CD4-positive, alpha-beta memory T cell (primary cell): Measurements from ENCODE around the gene EML1. TPM values are rescaled to one million over a fixed set of nuclear protein-coding genes. Genes with fewer than 3 reads are reported as not detected.

Experiments
- CTCF ChIA-PET: fragments of 350-600 bp; sonication (Branson Sonifier 250); formaldehyde crosslinking; loops from one replicate; lab custom pipeline; 2021; ENCODE audit warnings: inconsistent platforms; ENCODE audit not compliant: partially characterized antibody; lab: Charles Lee
- POLR2A ChIA-PET: fragments of 350-600 bp; sonication (Branson Sonifier 250); formaldehyde crosslinking; loops from one replicate; lab custom pipeline; 2021; ENCODE audit not compliant: partially characterized antibody; lab: Charles Lee
- DNase-seq, 5 donors: peaks; one replicate each; pipeline versions ENCODE4 v3.0.0 to v3.0.0-alpha.2; 2020 to 2022; ENCODE audit warnings: mixed read lengths in 1 of 5
- H3K27ac ChIP-seq: one replicate; pipeline ENCODE4 v1.7.0; 2013; ENCODE audit warnings: low read depth, low read length
- H3K27me3 ChIP-seq: 2 replicates; pipeline ENCODE4 v1.7.0; 2013; ENCODE audit warnings: mild to moderate bottlenecking, low read length, moderate library complexity; ENCODE audit not compliant: insufficient read depth
- H3K36me3 ChIP-seq: 2 replicates; pipeline ENCODE4 v1.7.0; 2013; ENCODE audit warnings: mild to moderate bottlenecking, low read length, moderate library complexity; ENCODE audit not compliant: insufficient read depth
- H3K4me1 ChIP-seq: 2 replicates; pipeline ENCODE4 v1.7.0; 2013; ENCODE audit warnings: mild to moderate bottlenecking, low read length, moderate library complexity; ENCODE audit not compliant: insufficient read depth
- H3K4me3 ChIP-seq, 2 donors: one replicate each; pipeline ENCODE4 v1.7.0; 2013; ENCODE audit warnings: low read length in 2 of 2, mild to moderate bottlenecking in 1 of 2
- H3K9me3 ChIP-seq, 2 donors: one replicate each; pipeline ENCODE4 v1.7.0; 2013; ENCODE audit warnings: low read length in 2 of 2, control low read depth in 1 of 2; ENCODE audit not compliant: control insufficient read depth in 1 of 2
- H3K27ac Mint-ChIP-seq, 7 donors: one replicate each; pipeline ENCODE4 v1.8.0; 2020 to 2021; ENCODE audit warnings: mixed read lengths in 7 of 7, mild to moderate bottlenecking in 6 of 7, inconsistent platforms in 3 of 7, moderate library complexity in 3 of 7
- H3K27me3 Mint-ChIP-seq, 2 donors: one replicate each; pipeline ENCODE4 v1.8.0; 2020 to 2021; ENCODE audit warnings: mixed read lengths in 2 of 2
- H3K36me3 Mint-ChIP-seq, 2 donors: one replicate each; pipeline ENCODE4 v1.8.0; 2020 to 2021; ENCODE audit warnings: mixed read lengths in 2 of 2, inconsistent platforms in 1 of 2, mild to moderate bottlenecking in 1 of 2
- H3K4me1 Mint-ChIP-seq, 4 donors: one replicate each; pipeline ENCODE4 v1.8.0; 2020 to 2021; ENCODE audit warnings: mixed read lengths in 4 of 4, mild to moderate bottlenecking in 1 of 4
- H3K4me3 Mint-ChIP-seq, 8 donors: one replicate each; pipeline ENCODE4 v1.8.0; 2020 to 2021; ENCODE audit warnings: mixed read lengths in 8 of 8, mild to moderate bottlenecking in 7 of 8, moderate library complexity in 6 of 8, inconsistent platforms in 3 of 8
- H3K9me3 Mint-ChIP-seq, 8 donors: one replicate each; pipeline ENCODE4 v1.8.0; 2020 to 2021; ENCODE audit warnings: mixed read lengths in 8 of 8, mild to moderate bottlenecking in 5 of 8, inconsistent platforms in 3 of 8, moderate library complexity in 1 of 8
- intact Hi-C: fragments of 100-400 bp; cut with micrococcal nuclease; formaldehyde crosslinking; loops from one replicate; pipeline ENCODE4 v1.15.1; 2023
- polyA plus RNA-seq, 2 donors: library from polyadenylated mRNA; unstranded; fragments of 300-500 nt; fragmentation: Illumina TruSeq; gene quantifications; one replicate each; pipeline ENCODE4 v1.2.3, GENCODE V29; 2021
- total RNA-seq, 2 experiments: library from RNA; stranded (reverse); gene quantifications; one replicate each; pipeline ENCODE4 v1.2.3, GENCODE V29; 2021

The EML1 gene
- total and polyA plus RNA-seq, 4 experiments from 2014 or later, result 0.22 to 0.23 TPM; not detected in 2

DNA sequence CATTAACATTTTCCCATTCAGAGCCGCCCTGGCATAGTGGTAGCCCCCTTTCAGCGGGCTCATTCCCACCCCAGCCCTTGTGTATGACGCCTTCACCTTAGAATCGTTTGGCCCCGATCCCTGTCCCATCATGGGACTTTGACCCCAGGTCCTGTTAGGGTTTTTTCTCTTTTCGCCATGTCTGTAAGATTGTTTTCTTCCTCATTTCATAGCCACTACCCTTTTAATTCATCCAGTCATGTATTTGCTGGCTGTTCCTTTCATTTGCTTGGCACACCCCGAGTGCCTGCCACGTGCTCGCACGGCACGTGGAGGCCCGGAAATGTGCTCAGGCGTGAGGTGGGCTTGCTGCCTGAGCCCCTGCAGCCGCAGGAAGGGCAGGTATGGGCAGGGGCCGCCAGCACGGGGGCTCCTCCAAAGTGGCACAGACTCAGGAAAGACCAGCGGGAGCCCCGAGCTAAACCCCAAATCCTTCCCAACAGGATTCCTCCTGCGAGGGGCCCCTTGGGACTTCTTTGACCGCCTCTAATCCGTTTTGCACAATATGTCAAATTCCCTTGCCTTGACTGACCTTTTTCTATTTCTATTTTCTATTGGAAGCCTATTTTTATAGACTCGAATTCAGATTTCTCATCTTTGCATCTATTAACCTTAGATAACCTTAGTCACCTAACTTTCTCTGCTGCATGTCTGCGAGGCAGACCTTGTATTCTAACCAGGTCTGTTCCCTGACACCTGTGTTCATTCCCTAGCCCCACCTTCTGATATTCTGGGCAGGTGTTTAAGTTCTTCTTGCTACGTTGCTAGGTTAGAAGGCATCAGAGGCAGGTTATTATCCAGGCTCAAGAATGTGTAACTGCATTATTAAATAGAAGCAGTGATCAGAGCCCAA lies 114.8 kb downstream of the EML1 start:
- no peak overlapping the region for H3K4me3 Mint-ChIP-seq
- ChIA-PET POLR2A (no interaction called here), CTCF (no interaction called here)
- H3K4me3 ChIP-seq, result no peak overlapping the region
- H3K4me1 ChIP-seq, result no peaks in the 10 kb centered on the region
- H3K27me3 Mint-ChIP-seq, result peaks cover 12 to 22% of the 10 kb centered on the region in 2 donors
- H3K27ac ChIP-seq, result no peak overlapping the region
- no peaks in the 10 kb centered on the region for H3K4me1 Mint-ChIP-seq
- H3K27ac Mint-ChIP-seq, result no peak overlapping the region
- H3K36me3 Mint-ChIP-seq, result no peaks in the 10 kb centered on the region
- no peaks in the 10 kb centered on the region for H3K36me3 ChIP-seq
- H3K9me3 ChIP-seq, result no peaks in the 10 kb centered on the region
- DNase-seq, result no peak
- no peaks in the 10 kb centered on the region for H3K27me3 ChIP-seq
- intact Hi-C loops, result no loop called here
- H3K9me3 Mint-ChIP-seq, result peaks cover 0 to 7% (median 4%) of the 10 kb centered on the region in 8 donors

DNA sequence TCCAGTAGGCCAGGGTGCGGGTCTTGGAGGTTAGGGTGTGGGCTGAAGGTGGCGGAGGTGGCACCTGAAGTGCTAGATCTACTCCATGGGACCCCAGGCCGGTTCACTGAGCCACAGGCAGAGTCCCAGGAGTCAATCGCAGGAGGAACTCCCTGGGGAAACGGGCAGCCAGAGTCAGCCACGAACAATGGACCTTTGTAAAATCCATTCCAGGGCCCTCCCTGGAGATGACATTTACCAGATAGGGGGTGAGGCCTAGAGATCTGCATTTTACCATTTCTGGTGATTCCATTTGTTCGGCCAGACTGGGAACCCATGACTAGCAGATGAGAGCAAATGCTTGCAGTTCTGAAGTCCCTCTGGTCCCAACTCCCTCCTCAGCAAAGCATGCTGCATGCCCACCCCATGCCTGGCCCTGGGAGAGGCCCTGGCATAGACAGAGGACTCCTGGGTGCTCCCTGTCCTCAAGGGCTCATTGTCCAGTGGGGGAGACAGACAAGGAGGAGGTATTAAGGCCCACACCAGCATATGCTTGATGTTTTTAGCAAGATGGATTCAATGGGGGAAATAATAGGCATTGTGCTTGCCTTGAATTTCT lies 115.5 kb downstream of the EML1 start:
- Histone ChIP-seq H3K27ac (no peak overlapping the region), H3K27me3 (no peaks in the 10 kb centered on the region), H3K9me3 (no peaks in the 10 kb centered on the region), H3K36me3 (no peaks in the 10 kb centered on the region), H3K4me3 (no peak overlapping the region), H3K4me1 (no peaks in the 10 kb centered on the region)
- Mint-ChIP-seq H3K4me1 (no peaks in the 10 kb centered on the region), H3K27ac (no peak overlapping the region), H3K36me3 (no peaks in the 10 kb centered on the region), H3K4me3 (no peak overlapping the region), H3K9me3 (peaks cover 0 to 4% (median 0%) of the 10 kb centered on the region in 8 donors), H3K27me3 (peaks cover 12 to 22% of the 10 kb centered on the region in 2 donors)
- CTCF ChIA-PET, result interaction anchor here (1.2 to 2.4 kb wide), 2 partner anchors 10 to 12 kb away, joined by 3 to 9 read pairs; no protein-coding TSS in a partner anchor
- intact Hi-C loops, result no loop called here
- no peak for DNase-seq
- POLR2A ChIA-PET, result no interaction called here

DNA sequence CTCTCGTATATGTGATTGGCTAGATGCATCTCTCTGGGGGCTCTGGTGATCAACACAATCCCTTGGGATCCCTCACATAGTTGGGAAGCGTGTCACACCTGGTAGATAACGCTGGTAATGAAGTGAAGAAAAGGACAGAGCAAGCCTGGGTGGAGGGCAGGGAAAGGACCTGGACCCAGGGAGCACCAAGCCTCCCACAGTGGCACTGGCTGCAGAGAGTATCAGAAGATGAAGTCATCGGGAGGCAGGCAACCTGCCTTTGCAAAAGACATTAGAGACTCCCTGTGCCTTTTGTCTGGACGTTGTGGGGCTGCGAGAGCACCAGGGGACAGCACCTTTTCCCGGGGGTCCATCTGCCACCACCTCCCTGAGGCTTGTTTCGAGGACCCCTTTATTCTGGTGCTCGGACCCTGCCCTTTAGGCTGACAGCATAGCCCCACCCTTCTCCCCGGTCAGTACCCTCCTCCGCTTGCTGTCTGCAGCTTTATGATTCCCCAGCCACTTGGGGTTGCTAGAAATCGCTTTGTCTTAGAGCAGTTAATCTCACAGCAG lies 116.4 kb downstream of the EML1 start:
- no peaks in the 10 kb centered on the region for H3K9me3 ChIP-seq
- H3K27ac ChIP-seq, result no peak overlapping the region
- H3K27me3 Mint-ChIP-seq, result peaks cover 12 to 22% of the 10 kb centered on the region in 2 donors
- H3K4me3 ChIP-seq, result no peak overlapping the region
- H3K27ac Mint-ChIP-seq, result no peak overlapping the region
- POLR2A ChIA-PET, result no interaction called here
- CTCF ChIA-PET, result interaction anchor here (1.2 to 2.4 kb wide), 2 partner anchors 10 to 13 kb away, joined by 3 to 9 read pairs; no protein-coding TSS in a partner anchor
- no peaks in the 10 kb centered on the region for H3K36me3 Mint-ChIP-seq
- H3K9me3 Mint-ChIP-seq, result no peaks in the 10 kb centered on the region
- H3K4me1 Mint-ChIP-seq, result no peaks in the 10 kb centered on the region
- no peak overlapping the region for H3K4me3 Mint-ChIP-seq
- H3K4me1 ChIP-seq, result no peaks in the 10 kb centered on the region
- intact Hi-C loops, result no loop called here
- no peaks in the 10 kb centered on the region for H3K27me3 ChIP-seq
- no peaks in the 10 kb centered on the region for H3K36me3 ChIP-seq
- DNase-seq, result no peak

DNA sequence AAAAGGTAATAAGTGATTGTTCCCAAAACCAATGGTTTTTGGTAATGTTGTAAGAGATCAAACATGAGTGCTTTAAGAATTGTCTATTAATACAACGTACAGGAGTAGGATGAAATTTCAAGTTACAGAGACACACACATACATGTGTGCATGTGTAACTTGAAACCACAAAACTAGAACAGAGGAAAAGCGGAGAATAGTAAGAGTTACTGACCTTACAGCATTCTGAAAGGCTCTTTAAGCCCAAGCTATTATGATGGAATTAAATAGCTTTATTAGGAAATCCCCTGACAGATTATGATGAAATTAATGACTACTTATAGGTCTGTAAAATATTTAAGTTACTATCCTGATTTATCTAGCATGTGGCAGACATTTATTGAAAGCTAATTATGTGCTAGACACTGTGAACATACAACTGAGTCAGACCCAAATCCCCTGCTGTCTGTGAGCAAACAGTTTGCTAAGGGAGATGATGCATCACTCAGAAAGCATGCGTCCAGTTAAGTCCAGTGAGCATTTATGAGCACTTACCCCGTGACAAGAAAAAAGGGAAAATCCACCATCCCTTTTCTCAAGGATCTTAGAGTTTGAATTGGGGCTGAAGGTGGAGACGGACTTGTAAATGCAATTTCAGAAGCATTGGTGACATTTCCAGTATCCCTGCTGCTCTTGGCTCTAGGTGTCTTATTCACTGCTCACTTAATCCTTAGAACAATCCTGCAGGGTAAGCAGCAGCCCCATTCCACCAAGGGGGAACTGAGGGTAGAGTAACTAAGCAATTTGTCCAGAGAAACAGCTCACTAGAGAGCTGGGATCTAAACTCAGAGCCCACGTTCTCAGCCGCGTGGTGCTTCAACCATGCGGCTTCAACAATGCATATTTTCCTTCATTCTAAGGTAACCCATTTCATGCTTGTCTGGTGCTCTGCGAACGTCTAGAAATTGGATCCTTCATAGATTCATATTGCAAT lies 117.4 kb downstream of the EML1 start:
- no peak overlapping the region for H3K27ac Mint-ChIP-seq
- Histone ChIP-seq H3K4me1 (no peaks in the 10 kb centered on the region), H3K27ac (no peak overlapping the region), H3K36me3 (no peaks in the 10 kb centered on the region), H3K4me3 (no peak overlapping the region), H3K27me3 (no peaks in the 10 kb centered on the region), H3K9me3 (no peaks in the 10 kb centered on the region)
- POLR2A ChIA-PET, result no interaction called here
- H3K4me1 Mint-ChIP-seq, result no peaks in the 10 kb centered on the region
- no peaks in the 10 kb centered on the region for H3K36me3 Mint-ChIP-seq
- no peak for DNase-seq
- H3K27me3 Mint-ChIP-seq, result peaks cover 12 to 22% of the 10 kb centered on the region in 2 donors
- no peak overlapping the region for H3K4me3 Mint-ChIP-seq
- CTCF ChIA-PET, result interaction anchor here (1.1 to 2.4 kb wide), 2 partner anchors 11 to 36 kb away, joined by 3 to 9 read pairs; no protein-coding TSS in a partner anchor
- intact Hi-C loops, result no loop called here
- H3K9me3 Mint-ChIP-seq, result no peaks in the 10 kb centered on the region

DNA sequence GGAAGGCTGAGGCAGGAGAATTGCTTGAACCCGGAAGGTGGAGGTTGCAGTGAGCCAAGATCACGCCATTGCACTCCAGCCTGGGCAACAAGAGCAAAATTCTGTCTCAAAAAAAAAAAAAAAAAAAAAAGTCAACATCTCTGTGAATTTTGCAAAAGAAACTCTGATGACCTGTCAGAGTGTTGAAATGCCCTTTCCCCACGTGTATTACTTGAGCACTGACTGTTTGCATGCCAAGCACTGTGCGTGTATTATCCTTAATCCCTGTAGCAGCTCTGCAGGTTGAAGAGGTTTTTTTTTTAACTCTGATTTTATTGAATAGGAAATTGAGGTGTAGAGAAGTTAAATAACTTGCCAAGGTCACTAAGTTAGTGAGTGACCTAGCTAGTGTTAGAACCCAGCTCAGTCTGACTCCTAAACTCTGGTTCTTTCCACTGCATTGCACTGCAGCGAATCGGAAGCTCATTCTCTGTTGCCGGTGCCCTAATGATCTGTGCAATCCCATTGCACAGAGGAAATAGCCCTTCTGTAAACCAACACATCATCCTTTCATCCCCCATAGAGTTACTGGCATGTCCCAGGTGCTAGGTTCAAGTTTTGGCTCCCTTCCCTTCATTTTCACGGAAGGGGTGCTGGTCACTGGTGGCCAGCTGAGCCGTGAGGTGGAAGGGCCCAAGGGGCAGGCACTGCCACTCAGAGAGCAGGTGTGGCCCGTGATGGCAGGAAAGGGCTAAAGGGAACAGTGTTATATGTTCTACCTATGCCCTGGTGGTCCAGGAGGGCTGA lies 122.3 kb downstream of the EML1 start:
- Histone ChIP-seq H3K9me3 (no peaks in the 10 kb centered on the region), H3K36me3 (no peaks in the 10 kb centered on the region), H3K4me3 (no peak overlapping the region), H3K4me1 (no peaks in the 10 kb centered on the region), H3K27me3 (no peaks in the 10 kb centered on the region), H3K27ac (no peak overlapping the region)
- H3K36me3 Mint-ChIP-seq, result no peaks in the 10 kb centered on the region
- H3K27me3 Mint-ChIP-seq, result peaks cover 10 to 11% of the 10 kb centered on the region in 2 donors
- ChIA-PET POLR2A (no interaction called here), CTCF (interaction anchor here (0.7 to 2.2 kb wide), 3 partner anchors 16 to 102 kb away, joined by 3 to 5 read pairs (median 4); no protein-coding TSS in a partner anchor)
- H3K9me3 Mint-ChIP-seq, result no peaks in the 10 kb centered on the region
- DNase-seq, result no peak
- H3K4me3 Mint-ChIP-seq, result no peak overlapping the region
- no peak overlapping the region for H3K27ac Mint-ChIP-seq
- intact Hi-C loops, result no loop called here
- H3K4me1 Mint-ChIP-seq, result no peaks in the 10 kb centered on the region

DNA sequence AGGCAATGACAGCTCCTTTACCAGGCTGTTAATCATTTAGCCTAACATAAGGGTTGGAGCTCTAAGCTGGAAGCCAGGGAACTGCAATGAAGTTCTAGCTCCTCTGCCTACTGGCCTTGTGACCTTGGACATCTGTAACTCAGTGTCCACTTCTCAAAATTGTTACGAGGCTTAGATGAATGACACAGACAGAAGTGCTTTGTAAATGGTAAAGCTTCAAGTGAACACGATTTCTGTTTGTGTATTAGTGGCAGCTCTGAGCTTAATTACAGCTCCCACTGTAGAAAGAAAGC lies 122.8 kb downstream of the EML1 start:
- Mint-ChIP-seq H3K9me3 (no peaks in the 10 kb centered on the region), H3K36me3 (no peaks in the 10 kb centered on the region), H3K27ac (no peak overlapping the region), H3K27me3 (peaks cover 8 to 11% of the 10 kb centered on the region in 2 donors), H3K4me1 (no peaks in the 10 kb centered on the region), H3K4me3 (no peak overlapping the region)
- Histone ChIP-seq H3K27ac (no peak overlapping the region), H3K4me3 (no peak overlapping the region), H3K27me3 (no peaks in the 10 kb centered on the region), H3K4me1 (no peaks in the 10 kb centered on the region), H3K36me3 (no peaks in the 10 kb centered on the region), H3K9me3 (no peaks in the 10 kb centered on the region)
- ChIA-PET CTCF (interaction anchor here (1.4 to 2.2 kb wide), 2 partner anchors 16 to 19 kb away, joined by 4 to 5 read pairs; no protein-coding TSS in a partner anchor), POLR2A (no interaction called here)
- no peak for DNase-seq
- intact Hi-C loops, result no loop called here
